Activated T-cell treated with anti-CD3 and anti-CD28 coated beads, Interleukin-2, amount 50 U/mL, for 4 hours (primary cell): Measurements from ENCODE around the gene PHC2. TPM values are rescaled to one million over a fixed set of nuclear protein-coding genes. Genes with fewer than 3 reads are reported as not detected.

Experiments used
- ATAC-seq, 2 donors: fragments of 200-7000 bp; cut with Tn5 transposase; one replicate each; pipeline ENCODE4 v1.10.0; 2021
- DNase-seq: peaks from one replicate; pipeline ENCODE4 v3.0.0-alpha.2; 2020
- H3K27me3 Mint-ChIP-seq: one replicate; pipeline ENCODE4 v1.8.0; 2021; ENCODE audit warnings: low read depth, mixed read lengths
- H3K36me3 Mint-ChIP-seq: one replicate; pipeline ENCODE4 v1.8.0; 2022; ENCODE audit warnings: mixed read lengths; ENCODE audit not compliant: insufficient read depth
- H3K4me1 Mint-ChIP-seq: one replicate; pipeline ENCODE4 v1.8.0; 2021; ENCODE audit warnings: low read depth, mixed read lengths
- H3K4me3 Mint-ChIP-seq: one replicate; pipeline ENCODE4 v1.8.0; 2021; ENCODE audit warnings: mild to moderate bottlenecking, moderate library complexity, mixed read lengths
- H3K9me3 Mint-ChIP-seq: one replicate; pipeline ENCODE4 v1.8.0; 2021; ENCODE audit warnings: mixed read lengths
- total RNA-seq, 3 donors: library from RNA; stranded (reverse); gene quantifications; one replicate each; pipeline ENCODE4 v1.2.1, GENCODE V29; 2021

Gene PHC2
- total RNA-seq, 3 donors from 2014 or later: 22.8 to 31.7 (median 30.5) TPM

- ATAC-seq: no peak
- no peaks in the 10 kb centered on the region for H3K36me3 Mint-ChIP-seq
These were observed 72.6 kb downstream of the PHC2 start for GRCh38 chr1:33358114-33358794.

GRCh38 chr1:33357099-33357498, 73.8 kb downstream of the PHC2 start:
- Mint-ChIP-seq H3K4me1 (peaks cover 3% of the 10 kb centered on the region), H3K27me3 (peaks cover 2% of the 10 kb centered on the region), H3K9me3 (no peaks in the 10 kb centered on the region), H3K4me3 (no peak overlapping the region), H3K36me3 (no peaks in the 10 kb centered on the region)
- no peak for DNase-seq
- no peak for ATAC-seq

More at GRCh38 chr1:33358114-33358794, 72.6 kb downstream of the PHC2 start:
- DNase-seq: no peak
- peaks cover 2% of the 10 kb centered on the region for H3K27me3 Mint-ChIP-seq
- H3K4me1 Mint-ChIP-seq: peaks cover 3% of the 10 kb centered on the region
- H3K9me3 Mint-ChIP-seq: no peaks in the 10 kb centered on the region
- no peak overlapping the region for H3K4me3 Mint-ChIP-seq

GRCh38 chr1:33354707-33355316, 76.1 kb downstream of the PHC2 start:
- ATAC-seq: no peak
- Mint-ChIP-seq H3K4me1 (peaks cover 11% of the 10 kb centered on the region), H3K36me3 (no peaks in the 10 kb centered on the region), H3K9me3 (no peaks in the 10 kb centered on the region), H3K4me3 (no peak overlapping the region), H3K27me3 (peaks cover 2% of the 10 kb centered on the region)
- DNase-seq: no peak

GRCh38 chr1:33353531-33353930, 77.4 kb downstream of the PHC2 start:
- peaks cover 17% of the 10 kb centered on the region for H3K4me1 Mint-ChIP-seq
- no peaks in the 10 kb centered on the region for H3K36me3 Mint-ChIP-seq
- ATAC-seq: no peak

GRCh38 chr1:33351281-33351660, 79.6 kb downstream of the PHC2 start:
- DNase-seq: no peak
- Mint-ChIP-seq H3K9me3 (no peaks in the 10 kb centered on the region), H3K4me3 (peak overlapping the region; percentile 27), H3K27me3 (peaks cover 2% of the 10 kb centered on the region), H3K36me3 (peaks cover 8% of the 10 kb centered on the region), H3K4me1 (peaks cover 38% of the 10 kb centered on the region)
- no peak for ATAC-seq

More at GRCh38 chr1:33353531-33353930, 77.4 kb downstream of the PHC2 start:
- no peaks in the 10 kb centered on the region for H3K9me3 Mint-ChIP-seq
- H3K4me3 Mint-ChIP-seq: no peak overlapping the region
- H3K27me3 Mint-ChIP-seq: peaks cover 2% of the 10 kb centered on the region
- DNase-seq: no peak

GRCh38 chr1:33350611-33351280, 80.1 kb downstream of the PHC2 start:
- Mint-ChIP-seq H3K9me3 (no peaks in the 10 kb centered on the region), H3K36me3 (peaks cover 9% of the 10 kb centered on the region), H3K4me1 (peaks cover 42% of the 10 kb centered on the region), H3K27me3 (no peaks in the 10 kb centered on the region), H3K4me3 (peak overlapping the region; percentile 90)
- ATAC-seq (no peak), DNase-seq (no peak)

- ATAC-seq (peak; percentile 87 to 92), DNase-seq (peak; percentile 73)
- Mint-ChIP-seq H3K9me3 (no peaks in the 10 kb centered on the region), H3K36me3 (peaks cover 9% of the 10 kb centered on the region), H3K4me3 (peak overlapping the region; percentile 90), H3K4me1 (peaks cover 47% of the 10 kb centered on the region), H3K27me3 (no peaks in the 10 kb centered on the region)
These were observed 80.9 kb downstream of the PHC2 start for GRCh38 chr1:33349778-33350610.

GRCh38 chr1:33349081-33349759, 81.7 kb downstream of the PHC2 start:
- peak overlapping the region; percentile 91 for H3K4me3 Mint-ChIP-seq
- H3K4me1 Mint-ChIP-seq: peaks cover 48% of the 10 kb centered on the region
- peaks cover 9% of the 10 kb centered on the region for H3K36me3 Mint-ChIP-seq
- peak; percentile 42 to 47 for ATAC-seq
- no peaks in the 10 kb centered on the region for H3K9me3 Mint-ChIP-seq
- DNase-seq: peak; percentile 27
- H3K27me3 Mint-ChIP-seq: no peaks in the 10 kb centered on the region

- H3K4me1 Mint-ChIP-seq: peaks cover 51% of the 10 kb centered on the region
- H3K27me3 Mint-ChIP-seq: no peaks in the 10 kb centered on the region
- no peaks in the 10 kb centered on the region for H3K9me3 Mint-ChIP-seq
- ATAC-seq (peak in 1 of 2 donors; percentile 6), DNase-seq (peak; percentile 21)
- peak overlapping the region; percentile 91 for H3K4me3 Mint-ChIP-seq
- peaks cover 9% of the 10 kb centered on the region for H3K36me3 Mint-ChIP-seq
These were observed 82.2 kb downstream of the PHC2 start for GRCh38 chr1:33348676-33349080.

- peak overlapping the region; percentile 91 for H3K4me3 Mint-ChIP-seq
- peaks cover 9% of the 10 kb centered on the region for H3K36me3 Mint-ChIP-seq
- no peaks in the 10 kb centered on the region for H3K27me3 Mint-ChIP-seq
- ATAC-seq (no peak), DNase-seq (no peak)
- H3K4me1 Mint-ChIP-seq: peaks cover 53% of the 10 kb centered on the region
- no peaks in the 10 kb centered on the region for H3K9me3 Mint-ChIP-seq
These were observed 82.7 kb downstream of the PHC2 start for GRCh38 chr1:33348194-33348593.

- H3K9me3 Mint-ChIP-seq: no peaks in the 10 kb centered on the region
- DNase-seq (no peak), ATAC-seq (no peak)
- peaks cover 56% of the 10 kb centered on the region for H3K4me1 Mint-ChIP-seq
- H3K36me3 Mint-ChIP-seq: peaks cover 10% of the 10 kb centered on the region
- peak overlapping the region; percentile 91 for H3K4me3 Mint-ChIP-seq
- no peaks in the 10 kb centered on the region for H3K27me3 Mint-ChIP-seq
These were observed 83.3 kb downstream of the PHC2 start for GRCh38 chr1:33347650-33347992.

GRCh38 chr1:33346927-33347649, 83.8 kb downstream of the PHC2 start:
- Mint-ChIP-seq H3K36me3 (peaks cover 10% of the 10 kb centered on the region), H3K4me3 (peak overlapping the region; percentile 91), H3K4me1 (peaks cover 58% of the 10 kb centered on the region), H3K27me3 (no peaks in the 10 kb centered on the region), H3K9me3 (no peaks in the 10 kb centered on the region)
- DNase-seq (no peak), ATAC-seq (no peak)

GRCh38 chr1:33346533-33346926, 84.4 kb downstream of the PHC2 start:
- Mint-ChIP-seq H3K27me3 (no peaks in the 10 kb centered on the region), H3K4me1 (peaks cover 58% of the 10 kb centered on the region), H3K36me3 (peaks cover 10% of the 10 kb centered on the region), H3K4me3 (peak overlapping the region; percentile 91), H3K9me3 (no peaks in the 10 kb centered on the region)
- no peak for DNase-seq
- ATAC-seq: no peak
